ENCODE measurements around the gene SGMS1. TPM values are rescaled to one million over a fixed set of nuclear protein-coding genes. Genes with fewer than 3 reads are reported as not detected.
"Not testable (repeated sequence)": the region's sequence is repeated elsewhere in the genome, so short reads cannot be mapped to it uniquely, and the experiment has no call there.

Gene SGMS1
- total and polyA plus RNA-seq, 7 donors, result 3.5 to 81.3 (median 55.7) TPM

DNA sequence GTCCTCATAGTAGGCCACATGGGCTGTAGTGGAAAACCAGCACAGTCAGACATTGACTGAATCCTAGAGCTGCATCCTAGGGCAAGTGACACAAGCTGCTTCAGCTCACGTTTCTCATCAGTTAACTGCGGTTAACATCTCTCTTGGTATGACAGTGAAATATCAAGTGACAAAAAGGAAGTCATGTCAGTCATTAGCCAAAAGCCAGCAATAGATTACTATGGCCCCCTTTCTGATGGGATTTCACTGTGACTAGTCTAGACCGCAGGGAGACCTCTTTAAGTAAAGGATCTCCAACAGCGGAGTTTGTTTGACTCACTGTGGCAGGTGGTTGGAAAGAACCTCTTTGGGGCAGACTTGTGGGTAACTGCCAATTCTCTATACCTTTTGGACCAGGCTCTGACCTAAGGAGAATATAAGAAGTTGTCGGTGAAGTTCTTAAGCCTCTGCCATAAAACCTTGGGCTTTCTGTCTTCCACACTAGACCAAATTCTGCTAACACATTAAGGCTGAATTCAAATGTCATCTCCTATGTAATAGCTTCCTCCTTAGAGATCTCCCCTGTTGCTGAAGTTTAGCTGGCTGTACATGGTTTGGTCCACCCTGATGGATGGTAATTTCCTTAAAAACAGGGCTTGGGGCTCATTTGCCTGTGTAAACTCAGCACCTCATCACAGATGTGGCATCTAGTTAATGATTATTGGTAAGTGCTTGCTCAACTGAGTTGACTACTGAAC lies 115.3 kb downstream of the SGMS1 start:
- H3K36me3 ChIP-seq, result no peaks in the 10 kb centered on the region
- intact Hi-C loops (cut with DNase I), result no loop called here
- H3K27ac ChIP-seq, result peak overlapping the region in 2 of 4 donors; percentile 10 to 43
- H3K4me3 ChIP-seq, result no peak overlapping the region
- H3K4me1 ChIP-seq, result peaks cover 0 to 27% (median 16%) of the 10 kb centered on the region in 4 donors
- TF ChIP-seq, protein P1, sequence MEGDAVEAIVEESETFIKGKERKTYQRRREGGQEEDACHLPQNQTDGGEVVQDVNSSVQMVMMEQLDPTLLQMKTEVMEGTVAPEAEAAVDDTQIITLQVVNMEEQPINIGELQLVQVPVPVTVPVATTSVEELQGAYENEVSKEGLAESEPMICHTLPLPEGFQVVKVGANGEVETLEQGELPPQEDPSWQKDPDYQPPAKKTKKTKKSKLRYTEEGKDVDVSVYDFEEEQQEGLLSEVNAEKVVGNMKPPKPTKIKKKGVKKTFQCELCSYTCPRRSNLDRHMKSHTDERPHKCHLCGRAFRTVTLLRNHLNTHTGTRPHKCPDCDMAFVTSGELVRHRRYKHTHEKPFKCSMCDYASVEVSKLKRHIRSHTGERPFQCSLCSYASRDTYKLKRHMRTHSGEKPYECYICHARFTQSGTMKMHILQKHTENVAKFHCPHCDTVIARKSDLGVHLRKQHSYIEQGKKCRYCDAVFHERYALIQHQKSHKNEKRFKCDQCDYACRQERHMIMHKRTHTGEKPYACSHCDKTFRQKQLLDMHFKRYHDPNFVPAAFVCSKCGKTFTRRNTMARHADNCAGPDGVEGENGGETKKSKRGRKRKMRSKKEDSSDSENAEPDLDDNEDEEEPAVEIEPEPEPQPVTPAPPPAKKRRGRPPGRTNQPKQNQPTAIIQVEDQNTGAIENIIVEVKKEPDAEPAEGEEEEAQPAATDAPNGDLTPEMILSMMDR (IDR thresholded peaks at IDR 0.05), result no peak
- no peak for TF ChIP-seq POLR2A (IDR thresholded peaks at IDR 0.05)
- TF ChIP-seq POLR2AphosphoS5 (IDR thresholded peaks at IDR 0.05), result no peak
- TF ChIP-seq EP300 (IDR thresholded peaks at IDR 0.05), result no peak
- no peaks in the 10 kb centered on the region for H3K9me3 ChIP-seq
- no peak for DNase-seq
- 73 to 77% methylated on average over 5 of the region's 5 CpGs for WGBS, 2 donors
- H3K27me3 ChIP-seq, result no peaks in the 10 kb centered on the region

DNA sequence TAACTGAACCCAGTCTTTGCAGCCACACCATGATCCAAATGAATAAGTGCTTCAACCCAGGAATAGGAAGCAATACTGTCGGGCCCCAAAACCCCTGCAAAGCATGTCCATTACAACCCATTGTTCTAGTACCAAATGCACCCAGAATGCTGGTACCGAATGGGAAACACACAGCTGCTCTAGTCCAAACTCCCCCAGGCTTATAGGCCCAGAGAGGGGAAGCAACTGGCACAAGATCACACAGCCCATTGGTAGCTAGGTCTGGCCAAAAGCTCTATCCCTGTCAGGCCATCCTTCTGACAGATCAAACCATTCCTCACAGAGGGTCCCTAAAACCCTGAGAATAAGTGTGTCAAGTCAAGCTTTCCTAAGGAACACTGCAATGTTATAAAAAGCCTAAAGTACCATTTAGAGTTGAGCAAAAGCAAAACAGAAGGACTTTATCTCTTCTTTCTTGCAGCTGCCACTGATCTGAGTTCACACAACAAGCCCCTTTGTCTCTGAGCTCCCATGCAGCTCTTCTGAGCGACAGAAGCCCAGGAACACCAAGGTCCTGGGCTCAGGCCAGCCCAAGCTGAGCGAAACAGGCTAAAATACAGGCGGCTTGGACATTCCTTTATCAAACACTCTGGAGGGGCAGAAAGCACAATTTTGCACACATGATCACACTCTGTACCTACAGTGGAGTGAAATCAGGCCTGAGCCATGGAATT lies 116.7 kb downstream of the SGMS1 start:
- WGBS, 2 donors, result 92 to 95% methylated on average over 5 of the region's 5 CpGs
- Histone ChIP-seq H3K4me1 (peaks cover 0 to 21% (median 7%) of the 10 kb centered on the region in 4 donors), H3K36me3 (no peaks in the 10 kb centered on the region), H3K27me3 (no peaks in the 10 kb centered on the region), H3K9me3 (no peaks in the 10 kb centered on the region), H3K4me3 (no peak overlapping the region), H3K27ac (peak overlapping the region in 1 of 4 donors; percentile 43)
- DNase-seq, result no peak
- intact Hi-C loops (cut with DNase I), result no loop called here
- TF ChIP-seq EP300 (IDR thresholded peaks at IDR 0.05) (no peak), POLR2A (IDR thresholded peaks at IDR 0.05) (no peak), POLR2AphosphoS5 (IDR thresholded peaks at IDR 0.05) (no peak)
- TF ChIP-seq, protein P1 (IDR thresholded peaks at IDR 0.05), result no peak

DNA sequence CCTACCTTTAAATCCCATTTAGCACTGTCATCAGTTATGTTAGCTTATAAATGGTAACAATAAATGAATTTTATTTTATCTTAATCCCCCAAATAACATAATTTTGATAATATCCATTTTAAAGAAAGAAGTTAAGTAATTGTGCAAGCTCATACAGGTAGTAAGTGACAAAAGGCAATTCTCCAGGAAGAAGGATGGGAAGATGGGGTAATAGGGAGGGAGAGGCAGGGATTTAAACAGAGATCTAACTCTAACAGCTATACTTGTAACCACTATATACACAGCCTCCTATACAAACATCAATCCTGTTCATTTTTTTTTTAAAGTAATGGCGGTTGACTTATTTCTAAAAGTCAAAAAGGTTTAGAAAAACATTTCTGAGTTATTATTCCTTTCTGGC lies 119.4 kb downstream of the SGMS1 start:
- Histone ChIP-seq H3K27ac (no peak overlapping the region), H3K4me1 (peaks cover 0 to 18% (median 4%) of the 10 kb centered on the region in 4 donors), H3K9me3 (no peaks in the 10 kb centered on the region), H3K27me3 (no peaks in the 10 kb centered on the region), H3K36me3 (no peaks in the 10 kb centered on the region), H3K4me3 (no peak overlapping the region)
- no peak for TF ChIP-seq POLR2A (IDR thresholded peaks at IDR 0.05)
- TF ChIP-seq EP300 (IDR thresholded peaks at IDR 0.05), result no peak
- TF ChIP-seq, protein P1 (IDR thresholded peaks at IDR 0.05), result no peak
- no peak for TF ChIP-seq POLR2AphosphoS5 (IDR thresholded peaks at IDR 0.05)
- intact Hi-C loops (cut with DNase I), result no loop called here
- DNase-seq, result no peak
- WGBS, 2 donors, result 98 to 100% methylated on average over 1 of the region's 1 CpG

GRCh38 chr10:50503661-50504320 lies 120.0 kb downstream of the SGMS1 start:
- 84 to 88% methylated on average over 10 of the region's 10 CpGs for WGBS, 2 donors
- H3K27ac ChIP-seq, result no peak overlapping the region

GRCh38 chr10:50503156-50503555 lies 120.6 kb downstream of the SGMS1 start:
- WGBS, 2 donors, result 95 to 98% methylated on average over 4 of the region's 4 CpGs
- H3K4me1 ChIP-seq, result peaks cover 0 to 12% (median 4%) of the 10 kb centered on the region in 4 donors
- intact Hi-C loops (cut with DNase I); DNase-seq; H3K27me3 ChIP-seq; H3K36me3 ChIP-seq; H3K4me3 ChIP-seq; H3K27ac ChIP-seq; H3K9me3 ChIP-seq: not testable (repeated sequence)

More at GRCh38 chr10:50503661-50504320, 120.0 kb downstream of the SGMS1 start:
- no peaks in the 10 kb centered on the region for H3K9me3 ChIP-seq
- H3K4me3 ChIP-seq, result no peak overlapping the region
- no peak for DNase-seq
- H3K36me3 ChIP-seq, result no peaks in the 10 kb centered on the region
- no peak for TF ChIP-seq POLR2AphosphoS5 (IDR thresholded peaks at IDR 0.05)
- TF ChIP-seq, protein P1 (IDR thresholded peaks at IDR 0.05), result no peak
- no peak for TF ChIP-seq EP300 (IDR thresholded peaks at IDR 0.05)
- TF ChIP-seq POLR2A (IDR thresholded peaks at IDR 0.05), result no peak
- intact Hi-C loops (cut with DNase I), result no loop called here
- H3K27me3 ChIP-seq, result no peaks in the 10 kb centered on the region
- peaks cover 0 to 14% (median 4%) of the 10 kb centered on the region in 4 donors for H3K4me1 ChIP-seq
